Stimulated activated CD8-positive, alpha-beta memory T cell treated with anti-CD3 and anti-CD28 coated beads, Interleukin-4, amount 100 ng/mL, for 1 hour (primary cell): ENCODE measurements around the gene SPATA18.
"Not testable (repeated sequence)": the region's sequence is repeated elsewhere in the genome, so short reads cannot be mapped to it uniquely, and the experiment has no call there.

Source experiments
- DNase-seq, 2 donors: peaks; one replicate each; pipeline ENCODE4 v3.0.0-alpha.2; 2020; ENCODE audit warnings: low read depth in 2 of 2, low spot score in 1 of 2

SPATA18 gene

GRCh38 chr4:52051615-52052474, 741 bp downstream of the SPATA18 start:
- DNase-seq = no peak

GRCh38 chr4:52052475-52052780, 1.3 kb downstream of the SPATA18 start:
- no peak for DNase-seq

DNA sequence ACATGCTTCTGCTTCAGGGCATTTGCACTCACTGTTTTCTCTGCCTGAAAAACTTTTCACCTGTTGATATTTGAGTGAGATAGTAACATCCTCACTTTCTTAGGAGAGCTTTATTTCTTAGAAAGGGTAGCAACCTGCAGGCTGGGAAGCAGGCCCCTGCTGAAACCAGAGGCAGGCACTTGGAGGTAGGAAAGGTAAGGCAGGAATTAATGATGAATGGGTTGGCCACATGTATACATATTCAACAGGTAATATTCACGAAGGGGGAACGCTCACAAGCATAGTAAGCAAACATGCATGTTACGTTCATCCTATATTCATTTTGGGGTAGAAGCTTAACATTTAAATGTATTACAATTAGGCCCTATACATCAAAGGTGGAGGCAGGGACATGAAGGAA, 3.1 kb downstream of the SPATA18 start:
- DNase-seq = no peak

DNA sequence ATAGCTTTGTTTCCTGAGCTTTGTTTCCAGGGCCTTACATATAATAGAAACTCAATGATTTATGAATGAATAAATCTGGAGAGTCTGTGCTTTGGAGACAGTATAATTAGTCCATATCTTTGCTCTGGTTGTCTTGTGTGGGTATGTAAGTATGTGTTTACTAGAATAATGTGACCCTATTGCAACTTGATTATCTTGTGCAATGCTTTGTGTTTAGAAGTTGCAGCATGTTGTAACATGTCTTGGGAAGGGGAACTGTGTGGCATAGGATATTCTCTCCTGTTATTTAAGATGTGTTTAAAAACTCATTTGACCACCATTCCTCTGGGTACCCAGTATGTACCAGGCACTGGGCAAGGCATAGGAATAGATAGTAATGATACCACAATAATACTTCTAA, 6.1 kb downstream of the SPATA18 start:
- no peak for DNase-seq

DNA sequence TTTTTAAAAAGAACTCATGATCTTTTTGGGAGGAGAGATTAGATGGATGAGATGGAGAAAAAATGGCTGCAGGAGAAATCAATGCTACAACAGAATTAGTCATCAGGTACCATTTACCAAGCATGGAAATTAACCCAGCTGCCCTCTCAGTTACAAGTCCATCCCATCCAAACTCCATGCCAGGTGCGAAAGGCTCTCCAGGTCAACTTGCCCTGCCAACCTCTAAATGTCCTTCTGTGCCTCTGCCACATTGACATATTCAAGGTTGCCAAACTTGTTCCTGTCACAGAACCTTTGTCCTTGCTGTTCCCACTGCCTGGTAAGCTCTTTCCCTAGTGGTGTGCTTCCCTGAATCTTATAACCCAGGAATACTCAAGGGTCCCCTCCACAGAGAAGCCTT, 7.2 kb downstream of the SPATA18 start:
- DNase-seq = no peak

GRCh38 chr4:52059372-52059771, 8.3 kb downstream of the SPATA18 start:
- DNase-seq = no peak

- DNase-seq = no peak
Observed at GRCh38 chr4:52069571-52069970, 18.5 kb downstream of the SPATA18 start.

DNA sequence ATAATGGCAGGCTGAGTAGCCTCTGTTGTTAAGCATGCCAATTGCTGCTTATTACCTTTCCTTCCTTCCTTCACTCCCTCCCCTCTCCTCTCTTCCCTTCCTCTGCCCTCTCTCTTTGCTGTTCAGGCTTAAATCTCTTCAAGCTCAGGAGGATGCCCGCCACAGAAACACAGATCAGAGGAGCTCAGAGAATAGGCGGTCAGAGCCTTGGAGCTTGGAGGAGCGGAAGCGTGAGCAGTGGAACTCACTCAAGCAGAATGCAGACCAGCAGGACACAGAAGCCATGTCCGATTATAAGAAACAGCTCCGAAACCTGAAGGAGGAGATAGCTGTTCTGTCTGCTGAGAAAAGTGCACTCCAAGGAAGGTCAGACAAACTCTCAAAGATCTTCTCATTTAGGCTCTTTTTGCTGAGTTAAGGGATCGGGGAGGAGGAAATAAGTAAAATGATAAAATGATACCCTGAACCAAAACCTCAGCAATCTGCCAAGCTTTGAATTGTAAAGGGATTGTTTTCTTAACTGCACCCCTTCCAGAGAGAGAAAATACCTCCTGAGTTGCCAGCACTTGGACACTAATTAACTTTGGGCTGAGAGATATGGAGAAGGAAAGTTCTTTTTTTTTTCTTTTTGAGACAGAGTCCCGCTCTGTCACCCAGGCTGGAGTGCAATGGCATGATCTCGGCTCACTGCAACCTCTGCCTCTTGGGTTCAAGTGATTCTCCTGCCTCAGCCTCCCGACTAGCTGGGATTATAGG, 20.9 kb downstream of the SPATA18 start:
- DNase-seq = no peak

DNA sequence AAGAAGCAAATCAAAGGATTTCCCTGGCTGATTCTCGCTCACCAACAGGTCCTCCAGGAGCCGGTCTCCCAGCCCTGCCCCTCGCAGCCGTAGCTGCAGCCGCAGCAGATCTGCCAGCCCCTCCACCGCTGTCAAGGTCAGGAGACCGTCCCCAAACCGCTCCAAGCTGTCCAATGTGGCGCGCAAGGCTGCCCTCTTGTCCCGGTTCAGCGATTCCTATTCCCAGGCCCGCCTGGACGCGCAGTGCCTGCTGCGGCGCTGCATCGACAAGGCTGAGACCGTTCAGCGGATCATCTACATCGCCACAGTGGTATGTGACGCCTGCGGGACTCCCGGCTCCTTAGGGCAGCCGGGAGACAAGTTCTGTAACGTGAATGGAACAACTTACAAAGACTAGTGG, 25.6 kb downstream of the SPATA18 start:
- no peak for DNase-seq

GRCh38 chr4:52079659-52080058, 28.6 kb downstream of the SPATA18 start:
- DNase-seq = no peak

GRCh38 chr4:52081216-52081615, 30.1 kb downstream of the SPATA18 start:
- no peak for DNase-seq

- DNase-seq = not testable (repeated sequence)
Observed at GRCh38 chr4:52086425-52086824, 35.3 kb downstream of the SPATA18 start.

DNA sequence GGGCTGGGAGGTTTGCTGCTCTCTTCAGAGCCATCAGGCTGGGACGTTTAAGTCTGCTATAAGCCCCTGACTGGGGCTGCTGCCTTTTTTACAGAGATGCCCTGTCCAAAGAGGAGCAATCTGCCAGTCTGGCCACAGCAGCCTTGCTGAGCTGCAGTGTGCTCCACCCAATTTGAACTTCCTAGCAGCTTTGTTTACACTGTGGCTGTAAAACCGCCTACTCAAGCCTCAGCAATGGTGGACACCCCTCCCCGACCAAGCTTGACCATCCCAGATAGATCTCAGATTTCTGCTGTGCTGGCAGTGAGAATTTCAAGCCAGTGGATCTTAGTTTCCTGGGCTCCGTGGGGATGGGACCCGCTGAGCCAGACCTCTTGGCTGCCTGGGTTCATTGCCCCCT, 40.7 kb downstream of the SPATA18 start:
- no peak for DNase-seq

DNA sequence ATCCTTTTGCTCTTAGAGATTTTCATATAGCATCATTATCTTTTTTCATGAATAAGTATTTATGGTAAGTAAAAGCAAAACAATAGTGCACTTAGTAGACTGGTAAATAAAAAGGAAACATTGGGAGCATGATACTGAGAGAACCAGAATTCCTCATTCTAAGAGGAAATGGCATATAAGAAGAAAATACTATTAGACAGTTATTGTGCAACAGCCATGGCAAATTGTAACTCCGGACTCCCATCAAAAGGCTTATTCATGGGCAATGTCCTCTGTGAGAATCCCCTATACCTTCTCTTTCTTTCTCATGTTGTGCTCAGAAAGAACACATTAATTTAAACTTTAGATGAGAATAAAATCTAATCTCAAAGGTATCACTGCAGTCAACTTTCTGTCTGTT, 42.4 kb downstream of the SPATA18 start:
- no peak for DNase-seq

GRCh38 chr4:52094376-52095145, 43.5 kb downstream of the SPATA18 start:
- no peak for DNase-seq

DNA sequence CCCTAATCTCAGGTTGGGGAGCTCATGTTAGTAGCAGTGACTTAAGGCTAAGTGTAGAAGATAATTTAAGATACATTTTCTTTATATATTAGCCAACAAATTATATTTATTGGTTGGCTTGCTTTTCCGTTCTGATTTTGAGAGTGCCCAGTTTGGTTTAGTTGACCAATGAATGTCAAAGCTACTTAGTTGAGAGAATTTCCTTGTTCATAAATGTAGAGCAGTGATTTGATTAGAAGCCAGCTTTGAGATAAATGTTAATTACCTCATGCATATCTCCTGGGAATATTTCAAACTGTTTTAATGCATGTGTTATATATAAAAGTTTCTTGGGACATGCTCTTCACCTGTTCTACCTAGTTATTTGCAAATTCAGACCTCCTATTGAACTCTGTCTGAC, 44.3 kb downstream of the SPATA18 start:
- DNase-seq = no peak

DNA sequence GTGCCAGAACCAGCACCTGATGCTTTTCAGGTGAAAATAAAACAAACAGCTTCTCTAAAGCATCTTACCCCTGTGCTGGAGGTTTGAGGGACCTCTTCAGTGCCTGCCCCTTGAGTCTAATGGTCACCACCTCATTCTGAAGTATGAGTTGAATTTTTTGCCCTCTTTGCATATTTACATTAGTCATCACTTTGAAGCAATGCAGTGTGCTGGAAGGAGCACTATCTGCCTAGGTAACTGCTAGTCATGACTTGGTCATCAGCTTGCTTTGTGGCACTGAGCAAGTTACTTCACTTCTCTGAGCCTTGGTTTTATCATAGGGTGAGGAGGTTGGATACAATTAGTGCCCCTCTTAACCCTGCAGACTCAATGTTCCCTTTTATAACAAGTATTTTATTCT, 44.9 kb downstream of the SPATA18 start:
- no peak for DNase-seq

- DNase-seq = no peak
Observed at GRCh38 chr4:52098618-52099017, 47.5 kb downstream of the SPATA18 start.

DNA sequence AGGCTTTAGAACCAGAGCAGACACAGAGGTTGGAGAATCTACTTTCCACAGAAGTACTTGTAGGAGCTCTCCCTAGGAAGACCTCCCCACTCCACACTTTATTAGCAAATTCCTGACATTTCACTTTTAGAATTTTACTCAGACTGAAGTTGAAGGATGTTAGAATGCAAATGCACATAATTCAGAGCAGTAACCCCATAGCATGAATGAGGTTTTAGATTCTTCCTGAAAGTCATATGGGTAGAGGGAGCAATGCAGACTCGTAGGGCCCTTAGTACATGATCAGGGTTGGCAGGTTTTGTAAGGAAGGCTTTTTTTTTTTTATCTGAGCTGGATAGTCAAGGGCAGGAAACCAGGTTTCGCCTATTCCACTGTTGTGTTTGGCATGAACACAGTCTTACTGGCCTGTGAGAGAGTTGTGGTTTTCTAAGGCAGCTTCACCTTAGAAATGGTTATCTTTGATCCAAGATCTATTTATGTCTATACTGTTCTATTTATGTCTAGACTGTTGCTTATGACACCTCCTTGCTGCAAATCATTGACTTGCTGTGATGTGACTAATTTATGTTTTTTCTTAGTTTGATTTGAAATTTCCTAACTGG, 48.9 kb downstream of the SPATA18 start:
- no peak for DNase-seq

- DNase-seq = no peak
Observed at GRCh38 chr4:52102587-52102986, 51.5 kb downstream of the SPATA18 start.

DNA sequence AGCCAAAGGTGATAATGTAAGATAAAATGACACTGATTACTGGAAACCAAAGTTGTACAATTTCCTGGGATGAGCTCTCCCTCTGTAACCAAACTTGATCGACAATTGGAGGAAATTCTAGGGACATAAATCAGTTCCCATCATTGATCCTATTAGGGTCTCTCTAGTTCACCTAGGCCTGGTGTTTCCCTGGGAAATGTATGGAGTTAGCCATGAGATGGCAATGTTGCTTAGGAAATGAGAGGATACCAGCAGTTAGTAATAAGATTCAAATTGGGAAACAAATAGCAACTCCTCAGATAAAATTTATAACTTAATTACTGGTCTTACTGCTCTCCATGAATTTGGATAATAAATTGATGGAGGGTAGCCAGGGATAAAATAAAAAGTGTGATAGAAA, 52.2 kb downstream of the SPATA18 start:
- no peak for DNase-seq

DNA sequence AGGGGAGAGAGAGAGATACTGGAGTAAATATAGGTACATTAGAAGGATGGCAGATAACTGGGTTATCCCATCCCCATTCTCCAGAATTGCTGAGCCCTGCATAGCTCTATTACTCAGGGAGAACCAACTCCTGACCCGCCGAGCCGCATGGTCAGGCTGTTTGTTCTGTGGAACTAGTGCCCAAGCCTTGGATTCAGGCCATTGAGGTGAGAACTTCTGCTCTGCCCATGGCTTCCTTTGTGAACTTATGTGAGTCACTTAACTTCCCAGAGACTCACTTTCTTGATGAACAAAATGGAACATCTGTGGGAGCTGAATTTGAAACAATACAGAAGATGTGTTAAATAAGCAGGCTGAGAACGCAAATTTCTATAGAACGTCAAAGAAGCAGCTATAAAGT, 54.2 kb downstream of the SPATA18 start:
- DNase-seq = no peak
